Tibial nerve (tissue), 4 donors: ENCODE data around the gene WNT11.

Experiments used
- CTCF ChIP-seq, 5 experiments: fragments of 200-600 bp in 3 of 5; fragments of 450-650 bp in 2 of 5; sonication (generic) in 3 of 5; IDR thresholded peaks; one replicate each; pipeline ENCODE4 v1.5.1; 2016 to 2019; ENCODE audit warnings: antibody characterized with exemption in 5 of 5, mild to moderate bottlenecking in 3 of 5, moderate library complexity in 2 of 5
- EP300 ChIP-seq, 2 donors: sonication (generic); formaldehyde crosslinking; IDR thresholded peaks; one replicate each; pipeline ENCODE4 v1.6.1; 2017; ENCODE audit warnings: antibody characterized with exemption in 2 of 2, mild to moderate bottlenecking in 1 of 2
- POLR2A ChIP-seq, 2 donors: fragments of 450-650 bp; IDR thresholded peaks; one replicate each; pipeline ENCODE4 v1.6.1; 2017; ENCODE audit warnings: antibody characterized with exemption in 2 of 2, mild to moderate bottlenecking in 2 of 2, moderate library complexity in 2 of 2

- no peak for TF ChIP-seq CTCF (IDR thresholded peaks at IDR 0.05)
- no peak for TF ChIP-seq POLR2A (IDR thresholded peaks at IDR 0.05)
- no peak for TF ChIP-seq EP300 (IDR thresholded peaks at IDR 0.05)
Observed at GRCh38 chr11:76184551-76184993, 21.7 kb downstream of the WNT11 start.
